Measurements from ENCODE around the gene RAB3A.

GRCh38 chr19:18214779-18215433 lies 11.1 kb upstream of the RAB3A start:
- TF ChIP-seq POLR2AphosphoS5 (IDR thresholded peaks at IDR 0.05; ENCODE audit: low read depth, low read length), result no peak
- TF ChIP-seq REST (IDR thresholded peaks at IDR 0.05; ENCODE audit: insufficient read depth in 1 of 2, low read depth in 2 of 2, low read length in 2 of 2), result no peak
- no peak for TF ChIP-seq TAF1 (IDR thresholded peaks at IDR 0.05; ENCODE audit: borderline replicate concordance, insufficient read depth, low read length)

All from PFSK-1 (cell line).